MCF 10A (cell line): Measurements from ENCODE around the gene VAPA. TPM values are rescaled to one million over a fixed set of nuclear protein-coding genes. Genes with fewer than 3 reads are reported as not detected.

ENCODE experiments used
- BruUV-seq: library from RNA; stranded (reverse); fragments of 400-500 nt; replicated peaks from 2 replicates; lab custom pipeline; 2021; lab: Mats Ljungman, UMichigan
- CTCF ChIA-PET: fragments of 300-600 bp; sonication (Branson Sonifier 250); formaldehyde crosslinking; extraction: SDS; loops from one replicate; lab custom pipeline; 2021; ENCODE audit warnings: antibody characterized with exemption, inconsistent platforms; lab: Yijun Ruan, JAX
- POLR2A ChIA-PET: fragments of 300-600, 350-650 bp; sonication (Branson Sonifier 250); formaldehyde crosslinking; extraction: SDS; loops from one replicate; lab custom pipeline; 2020; ENCODE audit warnings: antibody characterized with exemption, inconsistent platforms; lab: Yijun Ruan, JAX
- DNase-seq: peaks from one replicate; pipeline ENCODE4 v3.0.0-alpha.2; 2018; ENCODE audit not compliant: unreplicated experiment
- H3K27ac Mint-ChIP-seq: one replicate; pipeline ENCODE4 v1.8.0; 2022; ENCODE audit warnings: mild to moderate bottlenecking, low read depth, mixed read lengths; ENCODE audit not compliant: unreplicated experiment
- H3K27me3 Mint-ChIP-seq: one replicate; pipeline ENCODE4 v1.8.0; 2022; ENCODE audit warnings: mixed read lengths; ENCODE audit not compliant: insufficient read depth, unreplicated experiment
- H3K36me3 Mint-ChIP-seq: one replicate; pipeline ENCODE4 v1.8.0; 2022; ENCODE audit warnings: mild to moderate bottlenecking, moderate library complexity, mixed read lengths; ENCODE audit not compliant: insufficient read depth, unreplicated experiment
- H3K4me1 Mint-ChIP-seq: one replicate; pipeline ENCODE4 v1.8.0; 2022; ENCODE audit warnings: mixed read lengths; ENCODE audit not compliant: insufficient read depth, unreplicated experiment
- H3K4me3 Mint-ChIP-seq: one replicate; pipeline ENCODE4 v1.8.0; 2022; ENCODE audit warnings: mild to moderate bottlenecking, moderate library complexity, mixed read lengths; ENCODE audit not compliant: unreplicated experiment
- H3K9me3 Mint-ChIP-seq: one replicate; pipeline ENCODE4 v1.8.0; 2022; ENCODE audit warnings: mixed read lengths; ENCODE audit not compliant: unreplicated experiment
- CTCF ChIP-seq: fragments of 200-600 bp; IDR thresholded peaks from one replicate; pipeline ENCODE4 v1.8.0; 2022; ENCODE audit warnings: antibody characterized with exemption, mild to moderate bottlenecking; ENCODE audit not compliant: unreplicated experiment
- intact Hi-C: fragments of 100-400 bp; cut with micrococcal nuclease; formaldehyde crosslinking; loops from 2 replicates; pipeline ENCODE4 v1.14.1; 2022
- total RNA-seq: library from RNA; stranded (reverse); gene quantifications from 2 replicates; pipeline ENCODE4 v1.2.3, GENCODE V29; 2022

Gene VAPA
- total RNA-seq, 1 experiment from 2014 or later: 286 TPM

- H3K4me1 Mint-ChIP-seq: no peaks in the 10 kb centered on the region
- ChIA-PET POLR2A (interaction anchor here (0.7 kb wide), 1 partner anchor 123 kb away, joined by 3 read pairs; no protein-coding TSS in a partner anchor), CTCF (no interaction called here)
- no peak for TF ChIP-seq CTCF
- no peak for DNase-seq
- H3K4me3 Mint-ChIP-seq: no peak overlapping the region
- no peak overlapping the region for H3K27ac Mint-ChIP-seq
- peaks cover 8% of the 10 kb centered on the region for H3K9me3 Mint-ChIP-seq
- no peaks in the 10 kb centered on the region for H3K36me3 Mint-ChIP-seq
- BruUV-seq: no TSS peak
- intact Hi-C loops: no loop called here
- H3K27me3 Mint-ChIP-seq: peaks cover 8% of the 10 kb centered on the region
These were observed 71.8 kb downstream of the VAPA start for GRCh38 chr18:9985641-9986040.

- ChIA-PET POLR2A (interaction anchor here (0.7 kb wide), 1 partner anchor 123 kb away, joined by 3 read pairs; no protein-coding TSS in a partner anchor), CTCF (no interaction called here)
- peaks cover 2% of the 10 kb centered on the region for H3K9me3 Mint-ChIP-seq
- H3K27me3 Mint-ChIP-seq: peaks cover 4% of the 10 kb centered on the region
- no peak overlapping the region for H3K27ac Mint-ChIP-seq
- TF ChIP-seq CTCF: no peak
- H3K36me3 Mint-ChIP-seq: no peaks in the 10 kb centered on the region
- no TSS peak for BruUV-seq
- no peak overlapping the region for H3K4me3 Mint-ChIP-seq
- H3K4me1 Mint-ChIP-seq: no peaks in the 10 kb centered on the region
- no peak for DNase-seq
- intact Hi-C loops: no loop called here
These were observed 72.5 kb downstream of the VAPA start for GRCh38 chr18:9986156-9986930.

GRCh38 chr18:9987345-9987744, 73.5 kb downstream of the VAPA start:
- H3K4me1 Mint-ChIP-seq: no peaks in the 10 kb centered on the region
- H3K4me3 Mint-ChIP-seq: no peak overlapping the region
- CTCF ChIA-PET: no interaction called here
- peaks cover 13% of the 10 kb centered on the region for H3K27me3 Mint-ChIP-seq
- no peak for DNase-seq
- H3K36me3 Mint-ChIP-seq: no peaks in the 10 kb centered on the region
- BruUV-seq: no TSS peak
- POLR2A ChIA-PET: no interaction called here
- TF ChIP-seq CTCF: no peak
- intact Hi-C loops: no loop called here
- no peaks in the 10 kb centered on the region for H3K9me3 Mint-ChIP-seq
- H3K27ac Mint-ChIP-seq: no peak overlapping the region

- intact Hi-C loops: no loop called here
- Mint-ChIP-seq H3K4me3 (no peak overlapping the region), H3K4me1 (no peaks in the 10 kb centered on the region), H3K27me3 (peaks cover 17% of the 10 kb centered on the region), H3K27ac (no peak overlapping the region), H3K9me3 (no peaks in the 10 kb centered on the region), H3K36me3 (no peaks in the 10 kb centered on the region)
- TF ChIP-seq CTCF: no peak
- POLR2A ChIA-PET: no interaction called here
- DNase-seq: no peak
- CTCF ChIA-PET: interaction anchor here (1.1 kb wide), 1 partner anchor 19 kb away, joined by 5 read pairs; no protein-coding TSS in a partner anchor
- no TSS peak for BruUV-seq
These were observed 74.1 kb downstream of the VAPA start for GRCh38 chr18:9987931-9988330.
